AML-193 (cell line): ENCODE measurements around the gene CDH13.

Source experiments
- DNase-seq, 2 experiments: peaks; one replicate each; lab custom pipeline; 2025; lab: John Stamatoyannopoulos, UW

The CDH13 gene

GRCh38 chr16:83002351-83003334 lies 375.9 kb downstream of the CDH13 start:
- no peak for DNase-seq

- no peak for DNase-seq
These were observed 378.3 kb downstream of the CDH13 start for GRCh38 chr16:83004868-83005652.

- DNase-seq, result no peak
These were observed 378.9 kb downstream of the CDH13 start for GRCh38 chr16:83005653-83006160.

GRCh38 chr16:83010776-83011720 lies 384.3 kb downstream of the CDH13 start:
- DNase-seq, result no peak

GRCh38 chr16:83011939-83012338 lies 385.2 kb downstream of the CDH13 start:
- DNase-seq, result no peak

- no peak for DNase-seq
These were observed 386.3 kb downstream of the CDH13 start for GRCh38 chr16:83013071-83013470.

- DNase-seq, result no peak
These were observed 393.2 kb downstream of the CDH13 start for GRCh38 chr16:83019963-83020362.

- no peak for DNase-seq
These were observed 394.3 kb downstream of the CDH13 start for GRCh38 chr16:83021045-83021444.

GRCh38 chr16:83021746-83022145 lies 395.0 kb downstream of the CDH13 start:
- no peak for DNase-seq

GRCh38 chr16:83023011-83023410 lies 396.2 kb downstream of the CDH13 start:
- DNase-seq, result no peak

- no peak for DNase-seq
These were observed 396.9 kb downstream of the CDH13 start for GRCh38 chr16:83023640-83024039.

- no peak for DNase-seq
These were observed 401.2 kb downstream of the CDH13 start for GRCh38 chr16:83027973-83028372.

GRCh38 chr16:83029467-83029866 lies 402.7 kb downstream of the CDH13 start:
- no peak for DNase-seq

- DNase-seq, result no peak
These were observed 404.8 kb downstream of the CDH13 start for GRCh38 chr16:83031524-83031923.

- DNase-seq, result no peak
These were observed 410.3 kb downstream of the CDH13 start for GRCh38 chr16:83037102-83037501.

GRCh38 chr16:83037884-83038283 lies 411.1 kb downstream of the CDH13 start:
- no peak for DNase-seq

GRCh38 chr16:83040174-83040573 lies 413.4 kb downstream of the CDH13 start:
- no peak for DNase-seq

GRCh38 chr16:83044589-83044988 lies 417.8 kb downstream of the CDH13 start:
- DNase-seq, result no peak

- no peak for DNase-seq
These were observed 419.0 kb downstream of the CDH13 start for GRCh38 chr16:83045790-83046189.

GRCh38 chr16:83046664-83047063 lies 419.9 kb downstream of the CDH13 start:
- DNase-seq, result no peak

GRCh38 chr16:83051451-83051850 lies 424.7 kb downstream of the CDH13 start:
- no peak for DNase-seq

GRCh38 chr16:83054283-83054682 lies 427.5 kb downstream of the CDH13 start:
- DNase-seq, result no peak
